K562 (cell line): ENCODE data around the gene ARHGAP24. TPM values are rescaled to one million over a fixed set of nuclear protein-coding genes. Genes with fewer than 3 reads are reported as not detected.

ENCODE experiments used
- ATAC-seq: fragments of 200-7000 bp; cut with Tn5 transposase; 3 replicates; pipeline ENCODE4 v1.9.1; 2020; ENCODE audit warnings: moderate library complexity
- BruUV-seq: library from RNA; stranded (reverse); fragments of 400-500 nt; replicated peaks from 2 replicates; lab custom pipeline; 2021; lab: Mats Ljungman, UMichigan
- CTCF ChIA-PET: fragments of 300-600 bp; formaldehyde crosslinking; extraction: SDS; loops from one replicate; lab custom pipeline; 2021; ENCODE audit warnings: low intra/inter-chr PET ratio; lab: Yijun Ruan, JAX
- POLR2A ChIA-PET: fragments of 300-600, 350-650 bp; sonication (Branson Sonifier 250); formaldehyde crosslinking; extraction: SDS; loops from one replicate; lab custom pipeline; 2021; ENCODE audit warnings: antibody characterized with exemption, inconsistent platforms; lab: Yijun Ruan, JAX
- DNase-seq, 4 experiments: peaks; one replicate each; pipeline versions ENCODE4 v3.0.0 to v3.0.0-alpha.2; 2011 to 2018; ENCODE audit warnings: low spot score in 3 of 4, mixed read lengths in 3 of 4; ENCODE audit errors: extremely low read depth in 1 of 4
- FAIRE-seq: peaks from 2 replicates; lab custom pipeline; 2011; peaks lifted over from hg19 to GRCh38; lab: Jason Lieb, UNC
- H2AFZ ChIP-seq: 2 replicates; pipeline ENCODE4 v1.6.0; 2011; ENCODE audit warnings: low read depth, low read length, control low read depth, inconsistent platforms
- H3K27ac ChIP-seq: fragments of 200-600 bp; 3 replicates; pipeline ENCODE4 v1.8.0; 2011; ENCODE audit warnings: low read depth, mild to moderate bottlenecking, control low read depth, inconsistent platforms, low read length, moderate library complexity, mixed read lengths; ENCODE audit errors: extremely low read depth
- H3K27me3 ChIP-seq, 2 experiments: fragments of 300-600 bp in 1 of 2; 2 replicates in 1 of 2; 3 replicates in 1 of 2; pipeline versions ENCODE4 v1.6.0 to v1.8.0; 2011; ENCODE audit warnings: inconsistent platforms in 2 of 2, low read length in 2 of 2, mild to moderate bottlenecking in 1 of 2, mixed read lengths in 1 of 2, moderate library complexity in 1 of 2; ENCODE audit not compliant: control insufficient read depth in 2 of 2, insufficient read depth in 2 of 2
- H3K36me3 ChIP-seq: fragments of 300-600 bp; 3 replicates; pipeline ENCODE4 v1.8.0; 2011; ENCODE audit warnings: mild to moderate bottlenecking, low read length, inconsistent platforms; ENCODE audit not compliant: control insufficient read depth, insufficient read depth
- H3K4me1 ChIP-seq, 2 experiments: fragments of 200-600 bp in 1 of 2; replicated peaks in 1 of 2; 2 replicates in 1 of 2; 3 replicates in 1 of 2; pipeline versions ENCODE4 v1.5.1 to v1.8.0; 2011; ENCODE audit warnings: inconsistent platforms in 2 of 2, low read length in 2 of 2, mild to moderate bottlenecking in 1 of 2, mixed read lengths in 1 of 2, moderate library complexity in 1 of 2; ENCODE audit not compliant: control insufficient read depth in 2 of 2, insufficient read depth in 2 of 2
- H3K4me2 ChIP-seq: 2 replicates; pipeline ENCODE4 v1.6.1; 2011; ENCODE audit warnings: low read length, control low read depth, inconsistent platforms, mixed read lengths; ENCODE audit not compliant: insufficient read depth
- H3K4me3 ChIP-seq: fragments of 200-600 bp; sonication (generic), shearing (Covaris generic); 2 replicates; pipeline ENCODE4 v1.5.1; 2016; ENCODE audit warnings: control low read depth, inconsistent platforms
- H3K79me2 ChIP-seq: fragments of 200-600 bp; 3 replicates; pipeline ENCODE4 v1.8.0; 2011; ENCODE audit warnings: low read length, inconsistent platforms; ENCODE audit not compliant: control insufficient read depth, insufficient read depth
- H3K9ac ChIP-seq, 2 experiments: 2 replicates each; pipeline versions ENCODE4 v1.6.0 to v1.6.1; 2011; ENCODE audit warnings: low read depth in 2 of 2, low read length in 2 of 2, control low read depth in 1 of 2, inconsistent platforms in 1 of 2, mild to moderate bottlenecking in 1 of 2, mixed read lengths in 1 of 2; ENCODE audit not compliant: insufficient read depth in 1 of 2
- H3K9me1 ChIP-seq: one replicate; pipeline ENCODE4 v1.6.0; 2011; ENCODE audit warnings: inconsistent platforms, mild to moderate bottlenecking, low read length, moderate library complexity; ENCODE audit not compliant: control insufficient read depth, insufficient read depth
- H3K9me3 ChIP-seq: replicated peaks from 2 replicates; pipeline ENCODE4 v1.5.1; 2011; ENCODE audit warnings: low read depth, low read length, inconsistent platforms; ENCODE audit not compliant: control insufficient read depth, insufficient read depth
- H4K20me1 ChIP-seq: replicated peaks from 2 replicates; pipeline ENCODE4 v1.6.1; 2011; ENCODE audit warnings: low read length, inconsistent platforms, mixed read lengths; ENCODE audit not compliant: control insufficient read depth, insufficient read depth
- MED1 ChIP-seq: sonication (generic); formaldehyde crosslinking; IDR thresholded peaks from 2 replicates; pipeline ENCODE4 v1.8.1; 2023; ENCODE audit warnings: missing genetic modification reagents, borderline replicate concordance
- MNT ChIP-seq, 2 experiments: fragments of 450-650 bp; conservative IDR thresholded peaks; 2 replicates each; pipeline ENCODE4 v1.6.1; 2017; ENCODE audit warnings: mild to moderate bottlenecking in 2 of 2, moderate library complexity in 2 of 2
- YY1 ChIP-seq, 3 experiments: IDR thresholded peaks; 2 replicates each; pipeline ENCODE4 v1.6.1; 2011; ENCODE audit warnings: low read length in 2 of 3, mild to moderate bottlenecking in 2 of 3, moderate library complexity in 2 of 3, borderline replicate concordance in 1 of 3, control low read depth in 1 of 3, low read depth in 1 of 3; ENCODE audit not compliant: insufficient read depth in 3 of 3, insufficient replicate concordance in 2 of 3, control insufficient read depth in 1 of 3, insufficient read length in 1 of 3; ENCODE audit errors: extremely low read depth in 1 of 3
- WGBS: fragments of 100-300 bp; shearing (Covaris generic); methylation state at CpG from one replicate; pipeline ENCODE4 v1.1.6; 2016; ENCODE audit warnings: low coverage, mixed read lengths; ENCODE audit not compliant: insufficient coverage; ENCODE audit errors: missing lambda C conversion rate; 5-methylcytosine and 5-hydroxymethylcytosine counted together
- in situ Hi-C: fragments of 300-500 bp; cut with MboI; formaldehyde crosslinking; loops from 4 replicates; pipeline ENCODE4 v1.15.0; 2018; ENCODE audit warnings: inconsistent platforms, mixed read lengths
- intact Hi-C: fragments of 100-400 bp; cut with micrococcal nuclease; formaldehyde crosslinking; loops from 2 replicates; pipeline ENCODE4 v1.14.2; 2022
- polyA plus RNA-seq, 8 experiments: library from polyadenylated mRNA; depleted of rRNA in 4 of 8; stranded (reverse) in 5 of 8; unstranded in 3 of 8; fragments of >200 nt; fragmentation: Nextera tagmentation in 2 of 8; fragmentation: Illumina TruSeq in 1 of 8; extraction: Ambion mirVana in 2 of 8; extraction: Trizol in 1 of 8; gene quantifications; 2 replicates each; pipeline versions ENCODE4 v1.2.1 to v1.2.3, GENCODE V29; 2011 to 2014; ENCODE audit warnings: inconsistent platforms in 1 of 8, missing spikeins in 1 of 8
- total RNA-seq, 7 experiments: library from RNA; depleted of rRNA in 6 of 7; stranded (reverse); fragments of >200 nt in 6 of 7; fragmentation: Illumina TruSeq in 2 of 7; extraction: Trizol in 2 of 7; gene quantifications; 2 replicates each; pipeline versions ENCODE4 v1.2.1 to v1.2.3, GENCODE V29; 2011 to 2021; ENCODE audit warnings: low replicate concordance in 1 of 7

ARHGAP24 gene
- total and polyA plus RNA-seq, 9 of the 15 experiments (the other 6 are each of a cell fraction or from before 2014, with no cell fraction given) = 8.0 to 22.6 (median 14.0) TPM

GRCh38 chr4:85956293-85956945, 481.5 kb downstream of the ARHGAP24 start:
- DNase-seq (no peak), FAIRE-seq (no peak), ATAC-seq (no peak; the same call in 1 of the 3 replicates)
- no peaks in the 10 kb centered on the region for H4K20me1 ChIP-seq
- no peak overlapping the region; a peak in 1 of 4 replicates for H3K9ac ChIP-seq
- CTCF ChIA-PET = no interaction called here
- no peak overlapping the region for H3K4me3 ChIP-seq
- H3K27me3 ChIP-seq = no peaks in the 10 kb centered on the region
- no peaks in the 10 kb centered on the region for H3K36me3 ChIP-seq
- H3K9me3 ChIP-seq = no peaks in the 10 kb centered on the region
- POLR2A ChIA-PET = interaction anchor here (0.6 to 1.2 kb wide), 2 partner anchors 19 to 35 kb away, joined by 3 read pairs; no protein-coding TSS in a partner anchor
- H3K4me2 ChIP-seq = no peak overlapping the region; the same call in 1 of the 2 replicates
- peaks cover 3 to 10% of the 10 kb centered on the region in 2 experiments; a peak in 2 of 5 replicates for H3K4me1 ChIP-seq
- H3K79me2 ChIP-seq = no peaks in the 10 kb centered on the region
- in situ Hi-C loops (no loop called here), intact Hi-C loops (no loop called here)
- TF ChIP-seq MNT (conservative IDR thresholded peaks at IDR 0.05) (0 out of 4 replicates have a peak, but pooled peaks of 1 of the 2 experiments have one; percentile 7), YY1 (IDR thresholded peaks at IDR 0.05; ENCODE audit: borderline replicate concordance in 1 of 3, control insufficient read depth in 1 of 3, extremely low read depth in 1 of 3, insufficient read depth in 3 of 3, insufficient read length in 1 of 3, insufficient replicate concordance in 2 of 3, low read depth in 1 of 3, low read length in 2 of 3) (peak in 1 of 3 experiments; percentile 55), MED1 (CRISPR knock-in tag) (no peak)
- peak overlapping the region; percentile 55; the same call in 2 of the 3 replicates for H3K27ac ChIP-seq
- H2AFZ ChIP-seq = peak overlapping the region; percentile 61
- H3K9me1 ChIP-seq = no peaks in the 10 kb centered on the region
- no TSS peak for BruUV-seq
- 38% methylated on average over 17 of the region's 17 CpGs for WGBS
